Hippocampal formation (tissue), 2 donors: Measurements from ENCODE around the gene SDHAF4.
"Not testable (repeated sequence)": the region's sequence is repeated elsewhere in the genome, so short reads cannot be mapped to it uniquely, and the experiment has no call there.

Experiments used
- DNase-seq, 2 donors: peaks; one replicate each; lab custom pipeline; 2025; lab: John Stamatoyannopoulos, UW

SDHAF4 gene

GRCh38 chr6:70592391-70593117 is 25.8 kb downstream of the SDHAF4 start:
- no peak for DNase-seq

GRCh38 chr6:70593118-70593486 is 26.4 kb downstream of the SDHAF4 start:
- DNase-seq, result no peak

- no peak for DNase-seq
These were observed 32.5 kb downstream of the SDHAF4 start for GRCh38 chr6:70599187-70599586.

GRCh38 chr6:70601014-70601413 is 34.3 kb downstream of the SDHAF4 start:
- DNase-seq, result no peak

GRCh38 chr6:70604254-70604653 is 37.5 kb downstream of the SDHAF4 start:
- DNase-seq, result no peak

- DNase-seq, result not testable (repeated sequence)
These were observed 40.6 kb downstream of the SDHAF4 start for GRCh38 chr6:70607371-70607770.

GRCh38 chr6:70609181-70609580 is 42.5 kb downstream of the SDHAF4 start:
- not testable (repeated sequence) for DNase-seq

GRCh38 chr6:70616728-70617260 is 50.1 kb downstream of the SDHAF4 start:
- no peak for DNase-seq

GRCh38 chr6:70620746-70621145 is 54.0 kb downstream of the SDHAF4 start:
- no peak for DNase-seq

- no peak for DNase-seq
These were observed 55.7 kb downstream of the SDHAF4 start for GRCh38 chr6:70622461-70622860.

- peak in 1 of 2 donors; percentile 14 for DNase-seq
These were observed 58.7 kb downstream of the SDHAF4 start for GRCh38 chr6:70625436-70625835.

GRCh38 chr6:70627500-70628254 is 60.9 kb downstream of the SDHAF4 start:
- no peak for DNase-seq

GRCh38 chr6:70629929-70630328 is 63.2 kb downstream of the SDHAF4 start:
- no peak for DNase-seq

- DNase-seq, result no peak
These were observed 67.1 kb downstream of the SDHAF4 start for GRCh38 chr6:70633870-70634269.

GRCh38 chr6:70636596-70636995 is 69.9 kb downstream of the SDHAF4 start:
- DNase-seq, result no peak

GRCh38 chr6:70638468-70638867 is 71.7 kb downstream of the SDHAF4 start:
- no peak for DNase-seq
